ENCODE data around the gene PZP.
"Not testable (repeated sequence)": the region's sequence is repeated elsewhere in the genome, so short reads cannot be mapped to it uniquely, and the experiment has no call there.

PZP gene

DNA sequence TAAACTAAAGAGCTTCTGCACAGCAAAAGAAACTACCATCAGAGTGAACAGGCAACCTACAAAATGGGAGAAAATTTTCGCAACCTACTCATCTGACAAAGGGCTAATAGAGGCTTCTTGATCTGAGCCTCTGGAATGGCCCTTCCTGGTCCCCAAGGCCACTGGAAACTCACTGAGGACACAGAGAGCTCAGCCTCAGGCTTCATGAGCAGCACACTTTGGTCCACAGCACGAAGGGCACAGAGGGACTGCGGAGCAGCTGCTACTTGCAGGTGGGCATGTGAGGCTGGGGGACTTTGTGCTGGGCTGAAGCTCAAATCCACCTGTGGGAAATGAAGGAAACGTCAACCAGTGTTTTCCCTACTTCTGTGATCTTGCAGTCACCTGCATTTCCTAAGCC, 27.4 kb downstream of the PZP start:
- no peak for DNase-seq

DNA sequence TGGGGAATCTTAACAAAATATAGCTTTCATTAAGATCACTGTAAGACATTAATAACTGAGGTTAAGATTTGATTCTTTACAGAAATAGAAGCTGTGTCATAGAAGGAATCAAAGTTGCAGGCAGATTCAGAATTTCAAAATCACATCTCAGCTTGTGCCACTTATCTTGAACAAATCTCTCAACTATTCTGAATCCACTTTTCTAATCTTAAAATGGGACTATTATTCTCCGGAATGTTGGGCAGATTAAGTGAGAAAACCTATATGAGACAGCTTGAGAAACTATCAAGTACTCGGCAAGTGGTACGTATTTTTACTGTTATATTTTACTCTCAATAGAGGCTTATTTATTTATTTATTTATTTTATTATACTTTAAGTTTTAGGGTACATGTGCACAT, 28.4 kb downstream of the PZP start:
- no peak for DNase-seq

DNA sequence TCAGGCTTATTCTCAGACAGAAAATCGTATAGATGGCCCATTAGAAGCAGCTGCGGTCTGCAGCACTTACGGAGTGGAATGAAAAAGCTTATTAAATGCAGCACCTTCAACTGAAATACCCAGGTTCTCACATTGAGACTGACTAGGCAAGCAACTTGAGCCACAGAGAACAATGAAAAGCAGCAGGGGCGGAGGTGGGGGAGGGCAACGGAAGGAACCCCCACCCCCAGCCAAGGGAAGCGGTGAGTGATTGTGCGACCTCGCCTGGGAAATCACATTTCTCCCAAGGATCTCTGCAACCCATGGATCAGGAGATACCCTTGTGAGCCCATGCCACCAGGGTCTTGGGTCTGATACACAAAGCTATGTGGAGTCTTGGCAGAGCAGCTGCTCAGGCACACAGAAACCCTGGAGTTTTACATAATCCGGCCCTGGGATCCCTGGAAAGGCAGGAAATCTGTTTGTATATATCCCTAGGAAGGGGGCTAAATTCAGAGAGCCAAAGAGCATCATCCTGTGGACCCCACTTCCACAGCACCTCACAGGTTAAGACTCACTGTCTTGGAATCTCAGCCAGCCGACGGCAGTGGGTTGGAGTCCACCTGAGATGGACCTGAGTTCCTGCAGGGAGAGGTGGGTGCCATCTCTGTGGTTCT, 38.1 kb downstream of the PZP start:
- DNase-seq, result no peak

DNA sequence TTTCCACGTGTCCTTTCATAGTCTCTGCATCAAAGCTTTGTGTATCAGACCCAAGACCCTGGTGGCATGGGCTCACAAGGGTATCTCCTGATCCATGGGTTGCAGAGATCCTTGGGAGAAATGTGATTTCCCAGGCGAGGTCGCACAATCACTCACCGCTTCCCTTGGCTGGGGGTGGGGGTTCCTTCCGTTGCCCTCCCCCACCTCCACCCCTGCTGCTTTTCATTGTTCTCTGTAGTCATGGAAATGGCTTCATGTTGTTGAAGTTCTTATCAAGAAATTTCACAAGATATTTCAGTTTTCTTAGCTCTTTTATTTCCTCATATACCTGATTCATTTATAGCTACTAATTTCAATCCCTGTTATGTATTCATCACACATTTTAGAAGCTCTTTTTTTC, 40.9 kb downstream of the PZP start:
- DNase-seq, result not testable (repeated sequence)

- DNase-seq, result no peak
These were observed 44.8 kb downstream of the PZP start for GRCh38 chr12:9163392-9163791.

- no peak for DNase-seq
These were observed 52.1 kb downstream of the PZP start for GRCh38 chr12:9156119-9156518.

GRCh38 chr12:9149372-9149771, 58.8 kb downstream of the PZP start:
- DNase-seq, result no peak

DNA sequence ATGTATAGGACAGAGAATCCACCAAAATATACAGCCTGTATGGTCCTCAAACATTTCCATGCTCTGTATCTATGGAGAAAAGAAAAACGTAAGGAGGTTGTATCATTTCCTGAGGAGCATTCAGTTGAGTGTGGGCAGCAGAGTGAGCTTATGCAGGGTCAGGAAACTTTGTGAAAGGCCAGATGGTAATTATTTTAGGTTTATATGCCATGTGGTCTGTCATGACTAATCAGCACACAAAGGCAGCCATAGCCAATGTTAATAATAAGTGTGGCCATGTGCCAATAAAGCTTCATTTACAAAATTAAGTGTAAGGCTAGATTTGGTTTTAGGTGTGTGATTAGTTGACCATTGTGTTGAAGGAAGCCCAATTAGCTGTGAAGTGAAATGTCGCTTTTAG, 59.3 kb downstream of the PZP start:
- no peak for DNase-seq

- no peak for DNase-seq
These were observed 60.7 kb downstream of the PZP start for GRCh38 chr12:9147461-9147860.

DNA sequence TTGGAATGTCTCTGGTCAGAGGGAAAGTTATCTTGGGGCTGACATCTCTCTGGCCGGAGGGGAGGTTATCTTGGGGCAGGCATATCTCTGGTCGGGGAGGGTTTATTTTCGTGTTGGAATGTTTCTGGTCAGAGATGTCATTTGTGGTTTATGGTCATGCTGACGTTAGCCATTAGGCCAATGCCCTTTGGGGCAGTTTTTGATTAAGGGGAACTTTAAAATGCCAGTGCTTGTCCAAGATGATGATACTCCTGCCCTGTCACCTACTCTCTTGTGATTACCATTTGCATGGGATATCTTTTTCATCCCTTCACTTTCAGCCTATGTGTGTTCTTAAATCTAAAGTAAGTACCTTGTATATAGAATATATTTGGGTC, 63.5 kb downstream of the PZP start:
- DNase-seq, result no peak

DNA sequence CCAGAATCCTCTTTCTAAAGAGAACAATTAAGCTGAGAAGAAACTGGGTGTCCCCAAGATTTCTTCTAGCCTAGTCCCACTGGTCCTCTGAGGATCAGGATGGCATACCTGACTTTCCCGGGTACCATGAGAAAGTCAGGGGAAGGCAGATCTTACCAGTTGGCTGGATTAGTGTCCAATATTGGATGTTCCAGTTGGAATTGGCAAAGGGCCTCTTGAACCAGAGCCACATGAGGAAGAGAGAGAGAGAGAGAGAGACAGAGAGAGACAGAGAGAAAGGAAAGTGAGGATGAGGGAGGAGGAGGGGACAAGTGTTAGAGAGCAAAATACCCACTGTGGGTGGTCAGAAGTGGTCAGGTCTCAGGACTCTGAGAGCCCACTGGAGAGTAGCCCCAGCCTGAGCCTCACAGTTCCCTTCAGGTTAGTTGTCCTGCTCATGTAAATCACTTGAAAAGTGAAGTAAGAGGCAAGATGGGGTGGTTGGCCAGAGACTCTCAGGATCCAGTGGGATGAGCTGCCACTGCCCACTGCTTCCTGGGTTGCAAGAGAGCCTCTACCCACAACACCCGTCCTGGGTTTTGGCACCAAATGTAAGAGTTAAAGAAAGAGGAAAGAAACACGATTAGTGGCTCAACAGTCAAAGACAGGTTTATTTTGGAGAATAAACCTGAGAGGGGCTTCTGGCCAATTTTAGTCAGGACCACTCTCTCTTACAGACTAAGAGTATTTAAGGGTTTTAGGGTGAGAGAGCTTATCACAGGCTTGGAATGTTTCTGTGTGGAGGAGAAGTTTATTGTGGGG, 64.1 kb downstream of the PZP start:
- no peak for DNase-seq

DNA sequence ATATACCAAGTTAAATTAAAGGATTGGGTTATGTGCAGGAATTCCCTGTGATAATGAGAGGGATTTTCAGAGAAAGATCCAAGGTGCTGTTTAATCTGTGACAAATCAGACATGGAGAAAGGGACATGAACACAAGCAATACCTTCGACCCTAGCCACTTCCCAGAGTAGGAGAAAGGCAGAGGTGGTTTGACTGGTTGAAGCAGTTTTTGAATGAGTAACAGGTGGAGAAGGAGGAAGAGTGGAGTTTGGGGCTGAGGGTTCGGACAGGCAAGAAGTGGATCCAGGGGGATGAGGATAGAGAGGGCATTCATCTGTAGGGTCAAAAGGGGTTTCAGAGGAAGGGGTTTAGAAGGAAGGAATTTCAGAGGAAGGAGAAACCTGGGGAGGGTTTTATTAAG, 65.1 kb downstream of the PZP start:
- no peak for DNase-seq

DNA sequence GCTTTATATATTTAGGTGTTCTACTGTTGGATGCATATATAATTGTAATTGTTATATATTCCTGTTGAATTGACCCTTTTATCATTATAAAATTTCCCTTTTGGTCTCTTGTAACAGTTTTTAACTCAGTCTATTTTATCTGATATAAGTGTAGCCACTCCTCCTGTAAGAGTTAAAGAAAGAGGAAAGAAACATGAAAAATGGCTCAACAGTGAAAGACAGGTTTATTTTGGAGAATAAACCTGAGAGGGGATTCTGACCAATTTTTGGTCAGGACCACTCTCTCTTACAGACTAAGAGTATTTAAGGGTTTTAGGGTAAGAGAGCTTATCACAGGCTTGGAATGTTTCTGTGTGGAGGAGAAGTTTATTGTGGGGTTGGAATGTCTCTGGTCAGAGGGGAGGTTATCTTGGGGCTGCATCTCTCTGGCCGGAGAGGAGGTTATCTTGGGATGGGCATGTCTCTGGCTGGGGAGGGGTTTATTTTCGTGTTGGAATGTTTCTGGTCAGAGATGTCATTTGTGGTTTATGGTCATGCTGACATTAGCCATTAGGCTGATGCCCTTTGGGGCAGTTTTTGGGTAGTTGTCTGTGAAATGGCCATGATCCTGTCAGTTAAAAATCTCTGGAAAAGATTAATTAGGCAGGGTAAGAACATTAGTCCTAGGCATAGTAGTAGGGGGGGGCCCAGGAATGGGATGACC, 68.5 kb downstream of the PZP start:
- DNase-seq, result not testable (repeated sequence)

GRCh38 chr12:9135903-9136310, 72.3 kb downstream of the PZP start:
- DNase-seq, result no peak

DNA sequence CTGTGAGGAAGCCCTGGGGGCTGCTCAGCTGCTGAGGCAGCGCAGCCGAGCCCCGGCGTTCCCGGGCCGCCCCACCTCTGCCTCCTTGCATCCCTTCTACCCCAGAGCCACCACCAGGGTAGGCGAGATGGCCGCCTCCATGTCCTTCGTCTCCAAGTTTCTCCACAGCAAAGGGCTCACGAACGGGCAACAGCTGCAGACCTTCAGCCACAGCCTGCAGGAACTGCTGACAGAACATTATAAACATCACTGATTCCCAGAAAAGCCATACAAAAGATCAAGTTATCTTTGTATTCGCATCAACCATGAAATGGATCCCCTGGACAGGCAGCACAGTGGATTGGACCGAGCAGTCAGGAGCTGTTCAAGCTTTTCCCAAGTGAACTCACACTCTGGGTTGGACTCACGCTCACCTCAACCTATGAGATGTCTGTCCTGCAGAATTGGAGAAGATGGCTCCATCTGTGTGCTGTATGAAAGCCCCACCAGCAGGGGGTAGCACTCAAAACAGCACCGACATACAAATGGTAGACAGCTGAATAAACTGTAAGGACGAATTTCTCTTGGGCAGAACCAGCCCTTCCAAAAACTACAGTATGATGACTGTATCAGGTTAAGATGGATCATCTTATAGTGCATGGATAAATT, 73.1 kb downstream of the PZP start:
- DNase-seq, result peak; percentile 37

DNA sequence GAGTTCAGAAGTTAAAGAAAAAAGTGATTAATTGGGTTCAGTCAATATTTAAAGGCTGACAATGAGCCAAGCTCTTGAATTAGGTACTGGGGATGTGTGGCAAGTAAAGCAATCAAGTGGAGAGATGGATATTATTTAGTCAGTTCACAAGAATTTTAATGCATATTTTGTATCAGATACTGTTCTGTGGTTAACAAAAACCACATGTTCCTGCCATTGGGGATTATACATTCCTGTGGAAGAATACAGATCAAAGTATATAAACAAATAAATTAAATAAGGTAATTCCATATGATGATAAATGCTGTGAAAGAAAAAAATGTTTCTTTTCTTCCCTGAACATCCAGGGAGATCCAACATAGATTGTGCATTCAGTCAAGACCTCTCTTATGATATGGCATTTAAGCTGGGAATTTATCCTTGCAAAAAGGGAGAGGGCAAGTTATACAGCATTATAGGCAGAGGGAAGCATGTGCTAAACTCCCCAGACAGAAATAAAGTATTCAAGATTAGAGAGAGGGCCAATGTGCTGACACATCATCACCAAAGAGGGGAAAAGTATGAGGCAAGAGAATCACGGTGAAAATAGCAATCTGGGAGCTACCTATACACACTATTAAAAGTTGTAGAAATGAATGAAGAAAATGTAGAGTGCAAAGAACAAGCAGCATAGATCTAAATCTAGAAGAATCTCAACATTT, 74.8 kb downstream of the PZP start:
- no peak for DNase-seq

GRCh38 chr12:9132008-9132535, 76.1 kb downstream of the PZP start:
- DNase-seq, result no peak

- no peak for DNase-seq
These were observed 78.0 kb downstream of the PZP start for GRCh38 chr12:9130244-9130643.

DNA sequence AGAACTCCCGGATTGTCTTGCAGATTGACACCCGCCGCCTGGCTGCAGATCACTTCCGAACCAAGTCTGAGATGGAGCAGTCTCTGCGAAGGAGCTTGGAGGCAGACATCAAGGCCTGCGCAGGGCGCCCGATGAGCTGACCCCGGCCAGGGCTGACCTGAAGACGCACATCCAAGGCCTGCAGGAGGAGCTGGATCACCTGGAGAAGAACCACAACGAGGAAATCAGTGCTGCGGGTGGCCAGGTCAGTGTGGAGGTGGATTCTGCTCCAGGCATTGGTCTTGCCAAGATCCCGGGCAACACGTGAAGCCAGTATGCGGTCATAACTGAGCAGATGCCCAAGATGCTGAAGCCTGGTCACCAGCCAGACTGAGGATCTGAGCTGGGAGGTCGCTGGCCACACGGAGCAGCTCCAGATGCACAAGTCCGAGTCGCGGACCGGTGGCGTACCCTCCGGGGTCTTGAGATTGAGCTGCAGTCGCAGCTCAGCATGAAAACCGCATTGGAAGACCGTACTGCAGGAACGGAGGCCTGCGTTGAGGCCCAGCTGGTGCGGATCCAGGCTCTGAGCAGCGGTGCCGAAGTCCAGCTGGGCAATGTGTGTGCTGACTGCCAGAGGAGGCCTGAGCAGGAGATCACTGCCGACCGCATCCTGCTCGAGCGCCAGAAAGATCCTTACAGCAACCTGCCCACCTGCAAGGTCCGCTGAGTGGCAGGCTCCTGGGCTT, 80.1 kb downstream of the PZP start:
- DNase-seq, result no peak

DNA sequence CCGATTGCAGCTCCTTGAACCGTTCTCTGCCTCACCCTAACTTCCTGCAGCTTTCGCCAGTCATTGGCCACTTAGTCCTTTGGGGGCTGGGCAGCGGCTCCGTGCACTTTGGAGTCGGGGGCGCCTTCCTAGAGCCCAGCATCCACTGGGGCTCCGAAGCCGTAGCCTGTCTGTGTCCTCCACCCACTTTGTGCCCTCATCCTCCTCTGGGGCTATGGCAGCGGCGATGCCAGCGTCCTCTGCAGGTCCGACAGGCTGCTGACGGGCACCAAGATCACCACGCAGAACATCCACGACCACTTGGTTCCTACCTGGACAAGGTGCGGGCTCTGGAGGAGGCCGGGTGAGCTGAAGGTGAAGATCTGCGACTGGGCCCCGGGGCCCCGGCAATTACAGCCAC, 80.7 kb downstream of the PZP start:
- DNase-seq, result no peak

GRCh38 chr12:9124383-9125031, 83.7 kb downstream of the PZP start:
- DNase-seq, result no peak
